ENCODE data around the gene GTF2H3.

DNA sequence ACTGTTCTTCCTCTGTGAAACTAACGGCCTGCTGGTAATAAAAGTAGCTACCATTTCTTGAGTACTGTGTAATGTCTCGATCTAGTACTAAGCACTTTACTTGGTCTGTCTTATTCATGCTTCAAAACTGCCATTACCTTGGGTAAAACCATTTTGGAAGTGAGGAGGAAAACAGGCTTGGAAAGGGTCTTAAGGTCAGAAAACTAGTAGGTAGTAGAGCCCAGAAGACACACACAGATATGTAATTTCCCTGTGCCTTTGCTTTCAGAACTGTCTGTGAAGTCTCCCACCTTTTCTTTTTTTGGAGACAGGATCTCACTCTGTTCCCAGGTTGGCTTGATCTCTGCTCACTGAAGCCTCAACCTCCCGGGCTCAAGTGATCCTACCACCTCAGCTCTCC, 35.1 kb upstream of the GTF2H3 start:
- TF ChIP-seq, protein P1, sequence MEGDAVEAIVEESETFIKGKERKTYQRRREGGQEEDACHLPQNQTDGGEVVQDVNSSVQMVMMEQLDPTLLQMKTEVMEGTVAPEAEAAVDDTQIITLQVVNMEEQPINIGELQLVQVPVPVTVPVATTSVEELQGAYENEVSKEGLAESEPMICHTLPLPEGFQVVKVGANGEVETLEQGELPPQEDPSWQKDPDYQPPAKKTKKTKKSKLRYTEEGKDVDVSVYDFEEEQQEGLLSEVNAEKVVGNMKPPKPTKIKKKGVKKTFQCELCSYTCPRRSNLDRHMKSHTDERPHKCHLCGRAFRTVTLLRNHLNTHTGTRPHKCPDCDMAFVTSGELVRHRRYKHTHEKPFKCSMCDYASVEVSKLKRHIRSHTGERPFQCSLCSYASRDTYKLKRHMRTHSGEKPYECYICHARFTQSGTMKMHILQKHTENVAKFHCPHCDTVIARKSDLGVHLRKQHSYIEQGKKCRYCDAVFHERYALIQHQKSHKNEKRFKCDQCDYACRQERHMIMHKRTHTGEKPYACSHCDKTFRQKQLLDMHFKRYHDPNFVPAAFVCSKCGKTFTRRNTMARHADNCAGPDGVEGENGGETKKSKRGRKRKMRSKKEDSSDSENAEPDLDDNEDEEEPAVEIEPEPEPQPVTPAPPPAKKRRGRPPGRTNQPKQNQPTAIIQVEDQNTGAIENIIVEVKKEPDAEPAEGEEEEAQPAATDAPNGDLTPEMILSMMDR (IDR thresholded peaks at IDR 0.05): no peak
- TF ChIP-seq POLR2AphosphoS5 (IDR thresholded peaks at IDR 0.05) (no peak), POLR2A (IDR thresholded peaks at IDR 0.05) (no peak)
